Measurements from ENCODE around the gene PAM. TPM values are rescaled to one million over a fixed set of nuclear protein-coding genes. Genes with fewer than 3 reads are reported as not detected.

PAM gene
- polyA plus RNA-seq, 1 donor (not counting 4 experiments of a cell fraction or from before 2014, with no cell fraction given): 149 TPM

- dilution Hi-C loops (cut with MboI; ENCODE audit: extremely low pct_ligation_motif_present, low sequenced_read_pairs): no loop called here
Observed at GRCh38 chr5:102740515-102740914, 14.6 kb upstream of the PAM start.

DNA sequence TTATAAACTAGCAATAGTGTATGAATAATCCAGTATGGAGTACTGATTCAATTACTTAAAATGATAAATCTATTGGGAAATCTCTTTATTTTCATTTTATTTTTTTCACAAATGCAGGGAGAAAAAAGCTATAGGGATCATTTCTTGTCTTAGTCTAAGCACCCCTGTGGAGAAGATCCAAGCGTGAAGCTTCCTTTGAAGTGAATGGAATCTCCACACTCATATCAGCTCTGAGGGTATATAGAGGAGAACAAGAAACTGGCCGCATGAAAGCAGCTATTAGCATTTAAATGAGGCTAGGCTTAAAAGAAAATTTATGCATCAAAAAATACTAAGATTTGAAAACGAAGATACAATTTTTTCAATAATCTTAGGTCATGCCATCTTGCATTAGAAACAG lies 12.9 kb upstream of the PAM start:
- Histone ChIP-seq H3K4me2 (ENCODE audit: control insufficient read depth, extremely low read depth, insufficient read depth, low read depth, low read length) (no peak overlapping the region), H3K9me3 (ENCODE audit: control insufficient read depth, low read depth, low read length) (no peaks in the 10 kb centered on the region), H2AFZ (ENCODE audit: control insufficient read depth, low read length) (no peak overlapping the region), H3K9ac (ENCODE audit: control insufficient read depth, extremely low read depth, insufficient read depth, low read length) (no peak overlapping the region), H3K9me1 (ENCODE audit: control insufficient read depth, extremely low read depth, insufficient read depth, low read length) (no peaks in the 10 kb centered on the region), H3K4me3 (ENCODE audit: control insufficient read depth in 2 of 3, extremely low read depth in 1 of 3, insufficient read depth in 2 of 3, low read depth in 1 of 3, low read length in 3 of 3) (no peak overlapping the region), H3K27me3 (ENCODE audit: control insufficient read depth, extremely low read depth, insufficient read depth, low read length) (no peaks in the 10 kb centered on the region), H3K36me3 (ENCODE audit: control insufficient read depth in 2 of 2, extremely low read depth in 1 of 2, insufficient read depth in 2 of 2, low read length in 2 of 2) (no peaks in the 10 kb centered on the region), H3K27ac (ENCODE audit: control insufficient read depth, insufficient read depth, low read length) (no peak overlapping the region), H3K4me1 (ENCODE audit: control insufficient read depth, extremely low read depth, insufficient read depth, low read length) (no peaks in the 10 kb centered on the region), H3K79me2 (ENCODE audit: control insufficient read depth, insufficient read depth, low read length) (no peaks in the 10 kb centered on the region), H4K20me1 (ENCODE audit: control insufficient read depth, extremely low read depth, insufficient read depth, low read length) (no peaks in the 10 kb centered on the region)
- FAIRE-seq: no peak
- dilution Hi-C loops (cut with MboI; ENCODE audit: extremely low pct_ligation_motif_present, low sequenced_read_pairs): no loop called here
- no peak for TF ChIP-seq EZH2 (IDR thresholded peaks at IDR 0.05; ENCODE audit: low read length)
- TF ChIP-seq, protein P1, sequence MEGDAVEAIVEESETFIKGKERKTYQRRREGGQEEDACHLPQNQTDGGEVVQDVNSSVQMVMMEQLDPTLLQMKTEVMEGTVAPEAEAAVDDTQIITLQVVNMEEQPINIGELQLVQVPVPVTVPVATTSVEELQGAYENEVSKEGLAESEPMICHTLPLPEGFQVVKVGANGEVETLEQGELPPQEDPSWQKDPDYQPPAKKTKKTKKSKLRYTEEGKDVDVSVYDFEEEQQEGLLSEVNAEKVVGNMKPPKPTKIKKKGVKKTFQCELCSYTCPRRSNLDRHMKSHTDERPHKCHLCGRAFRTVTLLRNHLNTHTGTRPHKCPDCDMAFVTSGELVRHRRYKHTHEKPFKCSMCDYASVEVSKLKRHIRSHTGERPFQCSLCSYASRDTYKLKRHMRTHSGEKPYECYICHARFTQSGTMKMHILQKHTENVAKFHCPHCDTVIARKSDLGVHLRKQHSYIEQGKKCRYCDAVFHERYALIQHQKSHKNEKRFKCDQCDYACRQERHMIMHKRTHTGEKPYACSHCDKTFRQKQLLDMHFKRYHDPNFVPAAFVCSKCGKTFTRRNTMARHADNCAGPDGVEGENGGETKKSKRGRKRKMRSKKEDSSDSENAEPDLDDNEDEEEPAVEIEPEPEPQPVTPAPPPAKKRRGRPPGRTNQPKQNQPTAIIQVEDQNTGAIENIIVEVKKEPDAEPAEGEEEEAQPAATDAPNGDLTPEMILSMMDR (optimal IDR thresholded peaks at IDR 0.05 in 1 of 3, IDR thresholded peaks at IDR 0.05 in 1 of 3, conservative IDR thresholded peaks at IDR 0.05 in 1 of 3; ENCODE audit: extremely low read depth in 1 of 3, insufficient read depth in 2 of 3, low read length in 3 of 3): no peak
- DNase-seq (ENCODE audit: low read depth, low spot score): no peak

More at GRCh38 chr5:102740515-102740914, 14.6 kb upstream of the PAM start:
- Histone ChIP-seq H3K9ac (ENCODE audit: control insufficient read depth, extremely low read depth, insufficient read depth, low read length) (no peak overlapping the region), H3K27me3 (ENCODE audit: control insufficient read depth, extremely low read depth, insufficient read depth, low read length) (no peaks in the 10 kb centered on the region), H3K9me3 (ENCODE audit: control insufficient read depth, low read depth, low read length) (no peaks in the 10 kb centered on the region), H3K27ac (ENCODE audit: control insufficient read depth, insufficient read depth, low read length) (no peak overlapping the region), H3K79me2 (ENCODE audit: control insufficient read depth, insufficient read depth, low read length) (no peaks in the 10 kb centered on the region), H2AFZ (ENCODE audit: control insufficient read depth, low read length) (no peak overlapping the region), H3K4me2 (ENCODE audit: control insufficient read depth, extremely low read depth, insufficient read depth, low read depth, low read length) (no peak overlapping the region), H4K20me1 (ENCODE audit: control insufficient read depth, extremely low read depth, insufficient read depth, low read length) (no peaks in the 10 kb centered on the region), H3K4me1 (ENCODE audit: control insufficient read depth, extremely low read depth, insufficient read depth, low read length) (no peaks in the 10 kb centered on the region), H3K4me3 (ENCODE audit: control insufficient read depth in 2 of 3, extremely low read depth in 1 of 3, insufficient read depth in 2 of 3, low read depth in 1 of 3, low read length in 3 of 3) (no peak overlapping the region), H3K36me3 (ENCODE audit: control insufficient read depth in 2 of 2, extremely low read depth in 1 of 2, insufficient read depth in 2 of 2, low read length in 2 of 2) (no peaks in the 10 kb centered on the region), H3K9me1 (ENCODE audit: control insufficient read depth, extremely low read depth, insufficient read depth, low read length) (no peaks in the 10 kb centered on the region)
- no peak for FAIRE-seq
- DNase-seq (ENCODE audit: low read depth, low spot score): no peak
- TF ChIP-seq EZH2 (IDR thresholded peaks at IDR 0.05; ENCODE audit: low read length): no peak
- TF ChIP-seq, protein P1 (optimal IDR thresholded peaks at IDR 0.05 in 1 of 3, IDR thresholded peaks at IDR 0.05 in 1 of 3, conservative IDR thresholded peaks at IDR 0.05 in 1 of 3; ENCODE audit: extremely low read depth in 1 of 3, insufficient read depth in 2 of 3, low read length in 3 of 3): no peak
